IMR-90 (cell line): ENCODE measurements around the gene ZIC3. TPM values are rescaled to one million over a fixed set of nuclear protein-coding genes. Genes with fewer than 3 reads are reported as not detected.

ENCODE experiments used
- ATAC-seq: fragments of 200-7000 bp; cut with Tn5 transposase; 2 replicates; pipeline ENCODE4 v1.9.1; 2020; ENCODE audit warnings: low read depth, mild to moderate bottlenecking, moderate library complexity
- BruUV-seq: library from RNA; stranded (reverse); fragments of 400-500 nt; replicated peaks from 2 replicates; lab custom pipeline; 2021; lab: Mats Ljungman, UMichigan
- CTCF ChIA-PET: fragments of 300-600 bp; formaldehyde crosslinking; extraction: SDS; loops from one replicate; lab custom pipeline; 2021; ENCODE audit warnings: antibody characterized with exemption; lab: Yijun Ruan, JAX
- POLR2A ChIA-PET: fragments of 300-600 bp; sonication (Branson Sonifier 250); formaldehyde crosslinking; loops from one replicate; lab custom pipeline; 2022; ENCODE audit warnings: antibody characterized with exemption; ENCODE audit not compliant: unreplicated experiment; lab: Charles Lee
- DNase-seq: peaks from one replicate; pipeline ENCODE4 v3.0.0; 2013
- H2AFZ ChIP-seq: replicated peaks from 2 replicates; pipeline ENCODE3; 2013; ENCODE audit warnings: low read length, mild to moderate bottlenecking; ENCODE audit not compliant: poor library complexity
- H2AK5ac ChIP-seq: 2 replicates; pipeline ENCODE4 v1.6.1; 2013; ENCODE audit warnings: low read depth, low read length, inconsistent platforms
- H2AK9ac ChIP-seq: replicated peaks from 2 replicates; pipeline ENCODE3; 2013; ENCODE audit warnings: mild to moderate bottlenecking, low read depth, low read length, moderate library complexity; ENCODE audit not compliant: poor library complexity
- H2BK120ac ChIP-seq: 2 replicates; pipeline ENCODE4 v1.6.1; 2013; ENCODE audit warnings: low read depth, low read length, inconsistent platforms
- H2BK15ac ChIP-seq: 3 replicates; pipeline ENCODE4 v1.6.1; 2013; ENCODE audit warnings: low read depth, low read length, inconsistent platforms
- H2BK20ac ChIP-seq: 2 replicates; pipeline ENCODE4 v1.6.1; 2013; ENCODE audit warnings: low read depth, mild to moderate bottlenecking, inconsistent platforms, low read length, moderate library complexity
- H2BK5ac ChIP-seq: 2 replicates; pipeline ENCODE4 v1.6.1; 2013; ENCODE audit warnings: mild to moderate bottlenecking, low read depth, low read length, inconsistent platforms; ENCODE audit not compliant: poor library complexity, severe bottlenecking
- H3K14ac ChIP-seq: replicated peaks from 2 replicates; pipeline ENCODE4 v1.6.1; 2013; ENCODE audit warnings: low read depth, low read length, inconsistent platforms
- H3K18ac ChIP-seq: 2 replicates; pipeline ENCODE4 v1.6.1; 2013; ENCODE audit warnings: low read depth, low read length, control low read depth
- H3K23ac ChIP-seq: 2 replicates; pipeline ENCODE4 v1.6.1; 2013; ENCODE audit warnings: low read depth, low read length, inconsistent platforms
- H3K27ac ChIP-seq: 2 replicates; pipeline ENCODE4 v1.5.1; 2013; ENCODE audit warnings: mild to moderate bottlenecking, control low read depth, low read length; ENCODE audit not compliant: insufficient read depth
- H3K27me3 ChIP-seq: 2 replicates; pipeline ENCODE4 v1.6.1; 2013; ENCODE audit warnings: low read length; ENCODE audit not compliant: control insufficient read depth, insufficient read depth
- H3K36me3 ChIP-seq: 2 replicates; pipeline ENCODE4 v1.6.1; 2013; ENCODE audit warnings: low read length, mixed read lengths; ENCODE audit not compliant: control insufficient read depth, insufficient read depth
- H3K4ac ChIP-seq: 2 replicates; pipeline ENCODE4 v1.6.1; 2013; ENCODE audit warnings: low read depth, low read length, inconsistent platforms
- H3K4me1 ChIP-seq: 2 replicates; pipeline ENCODE4 v1.6.1; 2013; ENCODE audit warnings: low read length, mixed read lengths; ENCODE audit not compliant: control insufficient read depth, insufficient read depth
- H3K4me2 ChIP-seq: 2 replicates; pipeline ENCODE4 v1.6.1; 2013; ENCODE audit warnings: low read depth, mild to moderate bottlenecking, control low read depth, low read length, moderate library complexity
- H3K4me3 ChIP-seq: 2 replicates; pipeline ENCODE4 v1.5.1; 2013; ENCODE audit warnings: low read depth, mild to moderate bottlenecking, control low read depth, low read length, moderate library complexity; ENCODE audit not compliant: insufficient read depth
- H3K56ac ChIP-seq: 2 replicates; pipeline ENCODE4 v1.6.1; 2013; ENCODE audit warnings: low read length, inconsistent platforms; ENCODE audit not compliant: insufficient read depth; ENCODE audit errors: extremely low read depth
- H3K79me1 ChIP-seq, 2 experiments: 2 replicates each; pipeline ENCODE4 v1.6.1; 2013; ENCODE audit warnings: low read length in 2 of 2, inconsistent platforms in 1 of 2, low read depth in 1 of 2
- H3K9ac ChIP-seq: 2 replicates; pipeline ENCODE4 v1.6.1; 2013; ENCODE audit warnings: low read depth, low read length, control low read depth
- H3K9me1 ChIP-seq: 2 replicates; pipeline ENCODE4 v1.6.1; 2013; ENCODE audit warnings: low read length, inconsistent platforms; ENCODE audit not compliant: insufficient read depth
- H3K9me3 ChIP-seq: 2 replicates; pipeline ENCODE4 v1.6.1; 2013; ENCODE audit warnings: low read length; ENCODE audit not compliant: control insufficient read depth, insufficient read depth
- H4K20me1 ChIP-seq: 2 replicates; pipeline ENCODE4 v1.6.1; 2013; ENCODE audit warnings: low read length, inconsistent platforms; ENCODE audit not compliant: insufficient read depth
- H4K5ac ChIP-seq: 2 replicates; pipeline ENCODE4 v1.6.1; 2013; ENCODE audit warnings: mild to moderate bottlenecking, low read depth, low read length, control low read depth
- H4K8ac ChIP-seq, 2 experiments: 2 replicates each; pipeline ENCODE4 v1.6.1; 2013; ENCODE audit warnings: low read depth in 2 of 2, low read length in 2 of 2, control low read depth in 1 of 2, inconsistent platforms in 1 of 2
- H4K91ac ChIP-seq: 2 replicates; pipeline ENCODE4 v1.6.1; 2013; ENCODE audit warnings: low read depth, low read length, inconsistent platforms; ENCODE audit not compliant: insufficient read depth
- BHLHE40 ChIP-seq: fragments of 150-350 bp; IDR thresholded peaks from 2 replicates; pipeline ENCODE4 v1.6.1; 2016; ENCODE audit warnings: mild to moderate bottlenecking, low read depth, low read length
- CEBPB ChIP-seq: IDR thresholded peaks from 2 replicates; pipeline ENCODE4 v1.6.1; 2012; ENCODE audit warnings: low read depth, low read length, improper control_type of control experiment
- CHD1 ChIP-seq: IDR thresholded peaks from 2 replicates; pipeline ENCODE4 v1.6.1; 2012; ENCODE audit warnings: low read depth, low read length, improper control_type of control experiment
- FOS ChIP-seq: fragments of 150-350 bp; IDR thresholded peaks from 2 replicates; pipeline ENCODE4 v1.6.1; 2016; ENCODE audit warnings: low read depth, low read length
- MAFK ChIP-seq: IDR thresholded peaks from 2 replicates; pipeline ENCODE4 v1.6.1; 2012; ENCODE audit warnings: low read depth, low read length, improper control_type of control experiment
- MAZ ChIP-seq: IDR thresholded peaks from 2 replicates; pipeline ENCODE4 v1.6.1; 2012; ENCODE audit warnings: low read depth, mild to moderate bottlenecking, low read length, improper control_type of control experiment, moderate library complexity, borderline replicate concordance
- NFE2L2 ChIP-seq: fragments of 150-350 bp; IDR thresholded peaks from 2 replicates; pipeline ENCODE4 v1.6.1; 2016; ENCODE audit warnings: low read depth, mild to moderate bottlenecking, low read length
- POLR2A ChIP-seq: IDR thresholded peaks from 2 replicates; pipeline ENCODE4 v1.6.1; 2012; ENCODE audit warnings: mild to moderate bottlenecking, low read depth, low read length
- RAD21 ChIP-seq: IDR thresholded peaks from 2 replicates; pipeline ENCODE4 v1.6.1; 2012; ENCODE audit warnings: low read length, improper control_type of control experiment
- RCOR1 ChIP-seq: IDR thresholded peaks from 2 replicates; pipeline ENCODE4 v1.6.1; 2012; ENCODE audit warnings: mild to moderate bottlenecking, low read length, improper control_type of control experiment; ENCODE audit not compliant: insufficient replicate concordance
- RFX5 ChIP-seq: IDR thresholded peaks from 2 replicates; pipeline ENCODE4 v1.8.0; 2012; ENCODE audit warnings: low read depth, mild to moderate bottlenecking, low read length, moderate library complexity
- SMC3 ChIP-seq: fragments of 150-350 bp; IDR thresholded peaks from 2 replicates; pipeline ENCODE4 v1.6.1; 2016; ENCODE audit warnings: low read depth, mild to moderate bottlenecking, antibody characterized with exemption, low read length, moderate library complexity
- WGBS, 2 experiments: methylation state at CpG; one replicate each; pipeline versions ENCODE4 v1.1.5 to v1.1.7; 2013; ENCODE audit warnings: missing lambda C conversion rate in 2 of 2; ENCODE audit not compliant: insufficient read length in 1 of 2; ENCODE audit errors: extremely low coverage in 2 of 2; 5-methylcytosine and 5-hydroxymethylcytosine counted together
- dilution Hi-C: fragments of 300-500 bp; cut with HindIII; formaldehyde crosslinking; loops from one replicate; pipeline ENCODE4 v1.14.3; 2018; ENCODE audit warnings: low sequenced_read_pairs; ENCODE audit not compliant: unreplicated experiment
- in situ Hi-C: fragments of 300-500 bp; cut with MboI; formaldehyde crosslinking; loops from 3 replicates; pipeline ENCODE4 v1.14.3; 2019; ENCODE audit warnings: low sequenced_read_pairs, inconsistent platforms, mixed read lengths
- intact Hi-C: fragments of 100-400 bp; cut with micrococcal nuclease; formaldehyde crosslinking; loops from 2 replicates; pipeline ENCODE4 v1.10.0; 2022
- polyA plus RNA-seq, 3 experiments: library from polyadenylated mRNA; depleted of rRNA; stranded (reverse); fragments of >200 nt; gene quantifications; 2 replicates each; pipeline ENCODE4 v1.2.3, GENCODE V29; 2012; ENCODE audit warnings: low replicate concordance in 1 of 3
- total RNA-seq: library from RNA; depleted of rRNA; stranded (reverse); fragments of >200 nt; gene quantifications from 2 replicates; pipeline ENCODE4 v1.2.3, GENCODE V29; 2012
- TF ChIP-seq, protein P1 (sequence below): fragments of 150-350 bp; IDR thresholded peaks from 2 replicates; pipeline ENCODE4 v1.6.1; 2017; ENCODE audit warnings: mild to moderate bottlenecking, antibody characterized with exemption, low read length, low read depth
- TF ChIP-seq, protein P2 (sequence below): fragments of 150-350 bp; IDR thresholded peaks from 2 replicates; pipeline ENCODE4 v1.6.1; 2016; ENCODE audit warnings: low read depth, mild to moderate bottlenecking, low read length, moderate library complexity, borderline replicate concordance

ZIC3 gene
- total and polyA plus RNA-seq, 2 of the 4 experiments (the other 2 are of a cell fraction) = not detected

DNA sequence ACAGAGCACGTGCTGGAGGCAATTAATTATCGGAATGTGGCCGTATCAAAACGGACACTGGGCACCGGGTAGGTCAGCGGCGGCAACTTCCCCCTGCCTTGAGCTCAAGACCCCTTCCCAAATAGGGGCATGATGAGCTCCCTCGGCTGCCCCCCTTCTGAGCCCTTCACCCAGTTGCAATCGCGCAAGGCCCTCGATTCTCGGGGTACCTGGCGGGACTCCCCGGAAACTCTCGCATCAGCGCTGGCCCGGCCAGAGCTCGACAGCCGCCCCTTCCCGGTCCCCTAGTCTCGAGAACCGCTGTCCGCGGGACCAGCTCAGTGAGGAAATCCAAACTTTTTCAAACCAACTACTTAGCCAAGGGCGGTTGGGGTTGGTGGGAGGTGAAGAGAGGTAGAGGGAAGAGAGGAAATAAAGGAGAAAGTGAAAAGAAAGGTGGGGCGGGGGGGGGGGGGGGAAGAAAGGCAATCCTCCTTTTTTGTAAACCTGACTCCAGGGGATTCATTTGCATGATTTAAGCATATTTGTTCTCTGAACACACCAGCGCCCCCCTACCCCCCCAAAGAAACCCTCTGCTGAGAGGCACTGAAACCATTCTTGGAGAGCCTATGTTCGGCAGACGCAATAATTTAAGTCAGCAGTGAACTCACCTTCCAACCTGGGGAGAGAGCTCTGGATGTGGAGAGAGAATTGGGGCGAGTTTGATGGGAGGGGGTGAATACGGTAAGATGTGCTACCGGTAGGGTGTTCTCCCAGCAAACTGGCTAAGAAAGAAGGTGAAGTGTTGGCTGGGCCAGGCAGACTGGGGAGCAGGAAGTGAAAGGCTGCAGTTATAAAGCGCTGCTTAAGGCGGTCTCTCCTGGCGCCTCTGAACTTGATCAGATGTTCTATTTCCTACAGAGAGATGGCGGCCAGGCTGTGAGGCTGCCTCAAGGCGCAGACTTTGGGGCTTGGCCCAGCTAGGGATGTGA lies 2.0 kb upstream of the ZIC3 start (continued):
- no peak for TF ChIP-seq RCOR1

DNA sequence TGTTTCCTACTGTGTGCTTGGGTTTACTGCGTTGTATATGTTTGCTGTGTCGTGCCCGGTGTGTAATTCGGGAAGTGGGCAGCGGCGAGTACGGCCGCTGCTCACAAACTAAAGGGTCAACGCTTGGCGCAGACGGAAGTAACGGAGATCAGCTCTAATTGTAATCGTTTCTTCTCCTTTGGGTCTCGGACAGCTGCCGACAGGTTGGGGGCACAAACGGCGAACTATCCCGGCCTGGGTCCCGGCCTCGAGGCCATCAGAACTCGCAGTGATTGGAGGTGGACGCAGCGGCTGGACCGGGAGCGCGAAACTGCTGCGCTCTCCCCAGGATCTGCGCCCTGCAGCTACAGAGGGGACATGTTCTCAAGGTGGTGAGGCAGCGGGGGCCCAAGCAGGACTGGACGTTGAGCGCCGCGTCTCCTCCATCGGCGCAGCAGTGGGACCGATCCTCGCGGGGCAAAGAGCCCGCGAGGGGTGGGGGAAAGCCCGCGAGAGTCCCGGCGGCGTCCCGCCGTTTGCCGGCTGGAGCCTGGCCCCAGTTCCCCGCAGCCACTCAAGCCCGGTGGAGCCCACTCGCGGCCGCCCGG lies 516 bp upstream of the ZIC3 start:
- ATAC-seq = no peak
- Histone ChIP-seq H3K4me3 (no peak overlapping the region), H3K9me1 (no peaks in the 10 kb centered on the region), H3K9ac (no peak overlapping the region), H3K23ac (no peak overlapping the region), H2BK15ac (no peak overlapping the region), H3K18ac (no peak overlapping the region), H3K27ac (no peak overlapping the region), H4K20me1 (no peaks in the 10 kb centered on the region), H2BK5ac (no peak overlapping the region), H2AK5ac (no peak overlapping the region), H2BK120ac (no peak overlapping the region), H3K56ac (no peak overlapping the region), H2AFZ (peak overlapping the region; percentile 34), H3K9me3 (peaks cover 10% of the 10 kb centered on the region; the same call in 1 of the 2 replicates), H3K79me1 (no peaks in the 10 kb centered on the region), H4K8ac (no peak overlapping the region), H2AK9ac (no peak overlapping the region), H3K14ac (no peak overlapping the region), H3K4ac (no peak overlapping the region), H3K4me2 (peak overlapping the region; percentile 4; the same call in 1 of the 2 replicates), H4K91ac (no peak overlapping the region), H2BK20ac (no peak overlapping the region), H3K36me3 (no peaks in the 10 kb centered on the region), H3K27me3 (peaks cover 27% of the 10 kb centered on the region), H3K4me1 (no peaks in the 10 kb centered on the region), H4K5ac (no peak overlapping the region)
- CTCF ChIA-PET = no interaction called here
- 19% methylated on average over 17 of the region's 54 CpGs; no CpG with 5 or more reads in 1 of the 2 experiments for WGBS, 2 experiments
- POLR2A ChIA-PET = no interaction called here
- dilution Hi-C loops (no loop called here), in situ Hi-C loops (no loop called here), intact Hi-C loops (no loop called here)
- no TSS peak for BruUV-seq
- no peak for DNase-seq
- TF ChIP-seq MAZ = no peak
- TF ChIP-seq MAFK = no peak
- no peak for TF ChIP-seq CHD1
- no peak for TF ChIP-seq RCOR1
- no peak for TF ChIP-seq FOS
- no peak for TF ChIP-seq POLR2A
- TF ChIP-seq SMC3 = no peak
- no peak for TF ChIP-seq BHLHE40
- TF ChIP-seq RFX5 = no peak
- TF ChIP-seq, protein P1, sequence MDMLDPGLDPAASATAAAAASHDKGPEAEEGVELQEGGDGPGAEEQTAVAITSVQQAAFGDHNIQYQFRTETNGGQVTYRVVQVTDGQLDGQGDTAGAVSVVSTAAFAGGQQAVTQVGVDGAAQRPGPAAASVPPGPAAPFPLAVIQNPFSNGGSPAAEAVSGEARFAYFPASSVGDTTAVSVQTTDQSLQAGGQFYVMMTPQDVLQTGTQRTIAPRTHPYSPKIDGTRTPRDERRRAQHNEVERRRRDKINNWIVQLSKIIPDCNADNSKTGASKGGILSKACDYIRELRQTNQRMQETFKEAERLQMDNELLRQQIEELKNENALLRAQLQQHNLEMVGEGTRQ = no peak
- TF ChIP-seq CEBPB = no peak
- TF ChIP-seq, protein P2, sequence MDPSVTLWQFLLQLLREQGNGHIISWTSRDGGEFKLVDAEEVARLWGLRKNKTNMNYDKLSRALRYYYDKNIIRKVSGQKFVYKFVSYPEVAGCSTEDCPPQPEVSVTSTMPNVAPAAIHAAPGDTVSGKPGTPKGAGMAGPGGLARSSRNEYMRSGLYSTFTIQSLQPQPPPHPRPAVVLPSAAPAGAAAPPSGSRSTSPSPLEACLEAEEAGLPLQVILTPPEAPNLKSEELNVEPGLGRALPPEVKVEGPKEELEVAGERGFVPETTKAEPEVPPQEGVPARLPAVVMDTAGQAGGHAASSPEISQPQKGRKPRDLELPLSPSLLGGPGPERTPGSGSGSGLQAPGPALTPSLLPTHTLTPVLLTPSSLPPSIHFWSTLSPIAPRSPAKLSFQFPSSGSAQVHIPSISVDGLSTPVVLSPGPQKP = no peak
- no peak for TF ChIP-seq RAD21
- no peak for TF ChIP-seq NFE2L2
